DMS79 treated with DMSO at 0.1 percent for 48 hours (cell line): ENCODE measurements around the gene IL12RB2.
"Not testable (repeated sequence)": the region's sequence is repeated elsewhere in the genome, so short reads cannot be mapped to it uniquely, and the experiment has no call there.

Experiments
- DNase-seq: peaks from one replicate; lab custom pipeline; 2025; lab: John Stamatoyannopoulos, UW

The IL12RB2 gene

DNA sequence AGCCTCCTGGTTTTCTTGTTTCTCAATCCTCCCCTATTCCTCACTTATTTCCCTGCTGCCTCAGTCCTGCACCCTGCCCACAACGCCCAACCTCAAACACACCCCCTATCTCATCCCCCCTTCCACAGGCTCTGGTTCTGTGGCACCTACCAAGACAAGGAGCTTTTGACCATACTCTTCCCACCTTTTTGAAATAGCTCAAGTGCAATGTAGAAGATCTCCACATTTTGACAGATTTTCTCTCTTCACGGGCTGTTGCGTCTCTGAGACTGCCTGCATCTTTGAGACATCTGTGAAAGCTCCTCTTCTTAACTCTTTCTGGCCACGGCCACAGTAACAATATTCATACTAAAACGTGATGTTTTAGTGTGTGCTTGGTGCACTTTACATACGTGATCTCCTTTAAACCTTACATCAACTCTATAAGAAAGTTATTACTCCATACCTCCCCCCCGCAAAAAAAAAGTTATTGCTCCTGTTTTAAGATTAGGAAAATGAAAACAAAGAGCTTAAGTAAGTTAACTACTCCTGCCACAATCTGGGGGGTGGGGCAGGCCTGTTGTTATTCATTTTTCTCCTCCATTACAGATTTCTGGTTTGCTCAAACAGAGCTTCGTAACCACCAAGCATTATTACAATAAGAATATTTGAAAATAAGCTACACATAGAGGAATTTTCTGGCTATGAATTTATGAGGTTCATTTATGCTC, 124.4 kb downstream of the IL12RB2 start:
- DNase-seq, result no peak

DNA sequence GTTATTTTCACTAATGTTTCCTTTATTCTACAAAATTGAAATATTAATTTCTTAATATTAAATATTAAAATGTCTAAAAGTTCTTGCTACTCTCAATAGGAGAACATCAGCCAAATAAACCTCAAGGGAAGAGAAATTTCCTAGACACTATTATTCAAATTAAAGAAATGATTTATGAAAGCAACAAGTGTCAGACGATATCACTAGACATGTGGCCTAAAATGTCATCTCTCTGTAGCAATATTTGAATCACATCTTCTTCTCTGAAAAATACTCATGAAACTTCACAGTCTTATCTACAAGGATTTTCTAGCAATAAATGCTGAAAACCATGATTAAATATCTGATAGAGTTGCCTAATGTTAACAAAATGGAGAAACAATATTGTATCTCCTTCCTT, 125.1 kb downstream of the IL12RB2 start:
- no peak for DNase-seq

DNA sequence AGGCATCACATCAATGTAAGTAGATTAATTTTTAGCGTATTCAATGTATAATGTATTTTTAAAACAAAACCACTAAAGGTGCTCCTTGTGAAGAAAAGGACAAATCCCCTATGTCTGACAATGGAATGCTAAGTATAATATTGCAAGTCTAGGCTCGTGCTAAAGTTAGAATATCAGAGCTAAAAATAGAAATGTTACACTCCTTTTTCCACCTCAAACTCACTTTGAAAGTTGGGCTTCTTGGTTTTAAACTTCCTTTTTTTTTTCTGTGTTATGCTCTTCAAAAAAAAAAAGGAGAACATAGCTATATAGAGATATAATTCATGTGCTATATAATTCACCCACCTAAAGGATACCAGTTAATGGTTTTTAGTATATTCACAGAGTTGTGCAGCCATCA, 126.2 kb downstream of the IL12RB2 start:
- no peak for DNase-seq

DNA sequence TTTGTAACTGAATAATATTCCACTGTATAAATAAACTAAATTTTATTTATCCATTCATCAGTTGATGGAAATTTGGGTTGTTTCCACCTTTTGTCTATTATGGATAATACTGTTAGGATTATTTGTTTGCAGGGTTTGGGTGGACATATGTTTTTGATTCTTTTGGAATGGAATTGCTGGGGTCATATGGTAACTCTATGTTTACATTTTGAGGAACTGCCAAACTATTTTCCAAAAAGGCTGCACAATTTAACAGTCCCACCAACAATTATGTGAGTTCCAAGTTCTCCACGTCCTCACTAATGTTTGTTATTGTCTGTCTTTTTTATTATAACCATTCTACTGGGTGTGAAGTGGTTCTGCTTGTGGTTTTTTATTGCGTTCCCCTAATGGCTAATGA, 126.8 kb downstream of the IL12RB2 start:
- DNase-seq, result no peak

DNA sequence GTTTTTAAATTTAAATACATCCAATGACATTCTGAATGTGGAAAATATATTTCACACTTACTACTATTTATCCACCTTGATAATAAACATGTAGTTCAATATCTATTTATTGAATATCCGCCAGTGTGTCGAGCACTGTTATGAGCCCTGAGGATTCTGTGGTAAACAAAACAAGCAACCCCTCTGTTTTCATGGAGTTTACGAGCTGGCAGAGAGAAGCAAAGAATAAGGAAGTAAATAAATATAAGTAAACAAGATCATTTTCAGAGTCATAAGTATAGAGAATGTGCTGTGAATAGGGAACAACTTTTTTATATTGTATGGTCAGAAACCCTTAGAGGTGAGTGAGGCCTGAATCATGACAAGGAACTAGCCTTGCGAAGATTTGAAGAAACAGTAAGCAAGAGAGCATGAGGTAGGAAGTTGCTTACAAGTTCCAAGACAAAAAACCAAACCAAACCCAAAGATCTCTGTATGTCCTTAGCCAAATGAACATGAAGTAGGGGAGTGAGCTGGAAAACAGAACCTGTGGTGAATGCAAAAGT, 128.9 kb downstream of the IL12RB2 start:
- DNase-seq, result peak; percentile 6

DNA sequence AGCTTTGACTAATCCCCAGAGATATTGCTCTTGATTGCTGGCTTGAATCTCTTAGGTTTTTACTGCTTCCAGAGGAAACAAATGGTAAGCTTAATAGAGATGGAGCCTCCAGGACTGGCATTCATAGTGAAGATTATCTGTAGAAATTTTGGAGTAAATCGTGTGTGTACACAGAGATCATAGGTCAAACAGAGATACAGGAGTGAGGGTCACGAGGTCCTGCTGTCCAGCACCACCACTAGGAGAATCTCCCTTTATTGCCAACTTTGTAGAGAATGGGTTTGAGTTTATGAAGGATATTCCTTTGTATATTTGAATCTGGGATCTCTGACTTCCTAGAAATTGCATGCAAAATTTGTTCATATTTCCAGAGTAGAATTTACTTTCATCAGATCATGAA, 130.3 kb downstream of the IL12RB2 start:
- no peak for DNase-seq

DNA sequence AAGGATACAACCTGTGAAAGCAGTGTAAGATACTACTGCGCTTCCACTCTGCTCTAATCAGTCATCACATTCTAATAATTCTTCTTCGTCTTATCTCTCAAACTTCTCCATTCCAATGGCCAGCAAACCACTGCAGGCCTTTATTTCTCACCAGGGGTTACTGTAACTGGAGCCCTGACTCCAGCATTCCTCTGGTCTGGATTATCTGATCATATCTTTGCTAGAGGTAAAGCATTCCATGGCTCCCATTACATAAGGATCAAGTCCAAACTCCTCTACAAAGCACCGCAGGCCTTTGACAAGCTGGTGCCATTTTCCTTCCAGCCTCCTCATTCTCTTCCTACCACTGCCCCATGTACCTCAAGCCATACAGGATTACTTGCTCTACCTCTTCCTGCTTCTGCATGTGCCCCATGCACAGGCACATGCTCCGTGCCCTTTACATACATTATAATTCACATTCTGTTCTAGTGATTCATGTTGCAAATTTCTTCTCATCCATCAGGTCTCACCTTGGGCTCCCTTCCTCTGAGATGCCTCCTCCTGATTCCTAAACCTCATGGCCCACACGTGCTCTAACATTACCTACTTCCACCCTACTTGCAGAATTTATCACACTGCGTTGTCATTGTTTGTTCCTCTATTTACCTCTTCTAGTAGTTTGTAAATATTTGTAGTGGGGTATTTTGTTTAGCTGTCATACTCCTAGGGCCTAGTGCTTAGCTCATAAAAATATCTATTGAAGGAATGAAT, 131.8 kb downstream of the IL12RB2 start:
- no peak for DNase-seq

DNA sequence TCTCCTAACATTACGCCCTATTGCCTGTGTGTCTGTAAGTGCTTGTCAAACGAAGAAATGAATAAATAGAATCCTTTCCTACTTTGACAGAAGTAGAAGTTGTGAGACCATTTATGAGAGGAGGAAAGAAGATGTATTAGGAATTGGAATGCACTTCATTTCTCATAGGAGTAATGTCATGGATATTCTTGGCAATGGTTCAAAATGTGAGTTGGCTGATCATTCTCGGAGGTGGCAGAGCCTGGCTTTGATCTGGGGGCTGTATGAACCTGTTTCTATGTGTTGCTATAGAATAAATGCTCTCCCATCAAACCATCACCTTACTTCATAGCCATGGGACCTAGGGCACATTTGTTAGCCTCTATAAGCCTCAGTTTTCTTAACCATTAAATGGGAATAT, 132.7 kb downstream of the IL12RB2 start:
- DNase-seq, result no peak

DNA sequence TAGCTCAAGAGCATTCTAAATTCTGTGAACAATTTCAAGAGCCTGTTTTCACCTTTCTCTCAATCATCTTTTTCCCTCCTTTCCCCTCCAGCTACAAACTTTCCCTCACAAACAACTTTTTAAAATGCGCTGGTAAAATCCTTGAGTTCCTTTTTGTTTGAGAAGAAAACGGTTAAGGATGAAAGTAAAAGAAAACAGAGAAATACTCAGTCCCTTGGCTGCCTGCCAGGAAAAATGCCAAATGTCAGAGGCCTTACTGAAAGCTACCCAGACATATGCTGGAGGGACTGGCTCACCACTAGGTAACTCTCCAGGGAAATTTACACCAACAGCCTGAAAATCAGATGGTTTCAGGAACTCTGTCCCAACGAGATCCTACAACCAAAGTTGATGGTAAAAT, 133.5 kb downstream of the IL12RB2 start:
- DNase-seq, result peak; percentile 25

DNA sequence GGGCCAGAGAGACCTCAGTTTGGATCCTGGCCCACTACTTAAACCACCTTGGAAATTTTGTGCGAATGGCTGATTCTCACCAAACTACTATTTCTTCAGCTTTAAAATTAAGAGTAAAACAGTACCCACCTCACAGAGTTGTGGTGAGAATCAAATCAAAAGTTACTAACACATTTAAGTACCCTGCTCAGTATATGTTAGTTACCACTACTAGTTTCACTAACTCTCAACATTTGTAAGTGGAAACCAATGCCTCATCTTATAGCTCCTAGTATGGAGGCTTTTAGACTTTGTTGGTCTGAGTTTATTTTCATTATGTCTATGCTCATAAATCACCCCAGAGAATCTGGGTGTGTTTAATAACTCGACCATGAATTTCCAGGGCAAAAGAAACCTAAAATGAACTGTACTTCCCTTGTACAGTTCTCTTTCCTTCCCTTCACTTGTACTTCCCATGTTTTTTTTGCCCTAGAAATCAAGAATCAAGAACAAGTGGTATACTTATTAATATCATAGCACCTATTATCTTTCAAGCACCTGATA, 134.1 kb downstream of the IL12RB2 start:
- no peak for DNase-seq

DNA sequence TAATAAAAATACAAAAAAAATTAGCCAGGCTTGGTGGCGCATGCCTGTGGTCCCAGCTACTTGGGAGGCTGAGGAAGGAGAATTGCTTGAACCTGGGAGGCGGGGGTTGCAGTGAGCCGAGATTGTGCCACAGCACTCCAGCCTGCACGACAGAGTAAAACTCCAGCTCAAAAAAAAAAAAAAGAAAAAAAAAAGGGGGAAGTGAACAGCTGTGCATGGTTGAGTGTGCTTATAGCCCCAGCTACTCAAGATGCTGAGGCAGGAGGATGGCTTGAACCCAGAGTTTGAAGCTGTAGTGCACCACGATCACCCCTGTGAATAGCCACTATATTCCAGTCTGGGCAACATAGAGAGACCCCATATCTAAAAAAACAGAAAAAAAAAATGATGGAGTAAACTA, 138.3 kb downstream of the IL12RB2 start:
- DNase-seq, result not testable (repeated sequence)
